ENCODE data around the gene DPP9.

Gene DPP9

GRCh38 chr19:4707956-4708650 lies 15.5 kb downstream of the DPP9 start:
- no peak for DNase-seq

DNA sequence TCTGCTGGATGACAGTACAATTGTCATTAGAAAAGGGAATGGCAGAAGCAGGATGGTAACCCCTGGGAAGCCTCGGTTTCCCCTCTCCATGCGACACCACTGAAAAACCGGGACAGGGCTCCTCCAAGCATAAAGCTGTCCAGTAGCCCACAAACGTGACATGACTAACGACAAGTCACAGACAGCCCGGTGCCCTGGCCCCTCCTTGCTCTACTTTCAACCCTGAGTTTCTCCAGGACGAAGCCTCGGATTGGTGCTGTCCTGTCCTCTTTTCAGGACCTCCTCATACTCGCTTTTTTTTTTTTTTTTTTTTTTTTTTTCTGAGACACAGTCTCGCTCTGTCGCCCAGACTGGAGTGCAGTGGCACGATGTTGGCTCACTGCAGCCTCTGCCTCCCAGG lies 16.3 kb downstream of the DPP9 start:
- DNase-seq, result no peak

- DNase-seq, result no peak
Observed at GRCh38 chr19:4705413-4706131, 18.1 kb downstream of the DPP9 start.

GRCh38 chr19:4704317-4704673 lies 19.3 kb downstream of the DPP9 start:
- DNase-seq, result no peak

DNA sequence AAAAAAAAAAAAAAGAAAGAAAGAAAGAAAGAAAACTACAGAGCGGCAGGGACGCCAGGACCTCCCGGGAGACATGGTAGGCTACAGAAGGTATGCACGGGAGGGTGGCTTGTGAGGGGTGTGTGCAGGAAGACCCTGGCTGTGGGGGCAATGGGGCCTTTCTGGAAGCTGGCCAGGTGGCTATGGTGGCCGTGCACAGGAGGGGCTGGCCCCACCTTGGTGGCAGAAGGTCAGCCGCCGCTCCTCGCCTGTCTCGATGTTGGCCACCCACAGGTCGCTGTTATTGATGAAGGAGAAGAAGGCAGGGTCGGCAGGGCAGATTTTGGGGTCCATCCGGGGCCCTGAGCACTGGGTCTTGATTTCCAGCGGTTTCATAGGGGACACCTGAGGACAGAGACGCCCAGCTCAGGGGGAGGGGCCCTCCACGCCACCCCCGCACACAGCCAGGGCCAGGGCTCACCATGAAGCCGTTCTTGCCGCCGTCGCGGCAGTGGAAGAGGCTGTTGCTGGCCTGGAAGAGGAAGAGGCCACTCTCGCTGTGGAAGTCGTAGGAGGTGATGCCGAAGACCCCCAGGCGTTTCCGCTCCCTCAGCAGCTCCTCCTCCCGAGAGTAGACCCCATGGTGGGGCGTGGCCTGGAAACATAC lies 19.8 kb downstream of the DPP9 start:
- DNase-seq, result no peak

DNA sequence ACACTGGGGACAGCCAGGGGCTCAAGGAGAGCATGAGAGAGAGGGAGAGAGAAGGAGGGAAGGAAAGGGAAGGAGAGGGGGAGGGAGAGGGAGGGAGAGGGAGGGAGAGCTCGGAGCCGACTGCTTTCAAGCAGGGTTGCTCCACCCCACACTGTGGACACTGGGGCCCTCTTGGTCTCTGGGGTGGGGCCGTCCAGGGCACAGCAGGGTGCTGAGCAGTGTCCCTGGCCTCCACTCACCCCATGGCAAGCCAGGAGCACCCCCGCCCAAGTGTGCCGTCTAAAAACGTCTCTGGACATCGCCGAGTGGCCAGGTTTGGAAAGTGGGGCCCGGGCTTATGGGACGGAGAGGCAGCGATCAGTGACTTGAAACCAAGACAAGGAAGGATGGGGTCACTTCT lies 20.9 kb downstream of the DPP9 start:
- DNase-seq, result no peak

DNA sequence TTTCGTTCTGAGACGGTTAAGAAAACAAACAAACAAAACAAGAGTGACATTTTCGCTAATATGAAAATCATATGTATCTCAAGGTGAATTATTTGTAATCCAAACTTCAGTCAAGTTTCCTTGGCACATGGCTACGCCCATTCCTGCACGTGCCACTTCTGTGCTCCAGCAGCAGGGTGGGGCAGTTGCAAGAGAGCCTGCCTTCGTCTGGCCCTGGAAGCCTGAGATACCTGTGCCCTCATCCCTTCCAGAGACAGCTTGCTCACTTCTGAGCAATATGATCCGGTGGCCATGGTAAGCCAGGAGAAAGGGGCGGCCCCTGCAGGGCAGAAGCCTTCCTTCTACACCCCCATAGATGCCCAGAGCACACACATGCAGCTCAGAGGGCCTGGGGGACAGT lies 22.1 kb downstream of the DPP9 start:
- DNase-seq, result no peak

DNA sequence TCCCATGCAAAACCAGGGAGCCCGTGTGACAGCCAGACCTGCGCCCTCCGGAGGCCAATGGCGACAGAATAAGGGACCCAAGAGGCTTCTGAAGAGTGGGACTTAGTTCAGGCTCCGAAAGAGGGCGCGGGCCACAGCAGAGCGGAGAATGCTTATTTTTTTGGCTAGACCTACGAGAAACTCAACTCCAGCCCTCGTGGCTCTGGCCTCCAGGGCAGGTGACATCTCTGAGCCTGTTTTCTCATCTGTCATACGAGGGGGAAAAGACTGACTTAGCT lies 23.0 kb downstream of the DPP9 start:
- no peak for DNase-seq

GRCh38 chr19:4699826-4700692 lies 23.6 kb downstream of the DPP9 start:
- no peak for DNase-seq

- no peak for DNase-seq
Observed at GRCh38 chr19:4697304-4697703, 26.3 kb downstream of the DPP9 start.

DNA sequence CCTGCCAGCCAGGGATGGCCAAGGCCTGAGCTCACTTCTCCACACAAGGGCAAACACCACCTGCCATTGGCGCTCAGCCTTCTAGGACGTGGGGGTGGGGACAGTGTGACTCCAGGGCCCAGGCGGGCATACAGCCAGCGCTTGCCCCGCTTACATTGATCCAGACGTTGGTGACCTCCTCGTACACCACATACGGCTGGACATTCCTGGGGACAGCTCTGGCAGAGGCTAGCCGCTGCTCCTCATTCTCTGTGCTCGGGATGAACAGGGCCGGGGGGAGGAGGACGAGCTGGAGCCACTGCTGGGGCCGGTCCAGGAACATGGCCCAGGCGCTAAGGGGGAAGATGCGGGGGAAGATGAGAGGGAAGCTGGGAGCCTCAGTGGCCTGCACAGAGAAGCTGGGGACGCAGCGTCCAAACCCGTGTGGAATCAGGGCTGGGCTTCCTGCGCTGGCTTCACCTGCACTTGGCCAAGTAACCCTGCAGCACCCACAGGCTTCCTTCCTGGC lies 28.4 kb downstream of the DPP9 start:
- DNase-seq, result no peak

GRCh38 chr19:4694211-4694987 lies 29.2 kb downstream of the DPP9 start:
- DNase-seq, result no peak

GRCh38 chr19:4693471-4694121 lies 30.0 kb downstream of the DPP9 start:
- no peak for DNase-seq

GRCh38 chr19:4693078-4693350 lies 30.6 kb downstream of the DPP9 start:
- no peak for DNase-seq

DNA sequence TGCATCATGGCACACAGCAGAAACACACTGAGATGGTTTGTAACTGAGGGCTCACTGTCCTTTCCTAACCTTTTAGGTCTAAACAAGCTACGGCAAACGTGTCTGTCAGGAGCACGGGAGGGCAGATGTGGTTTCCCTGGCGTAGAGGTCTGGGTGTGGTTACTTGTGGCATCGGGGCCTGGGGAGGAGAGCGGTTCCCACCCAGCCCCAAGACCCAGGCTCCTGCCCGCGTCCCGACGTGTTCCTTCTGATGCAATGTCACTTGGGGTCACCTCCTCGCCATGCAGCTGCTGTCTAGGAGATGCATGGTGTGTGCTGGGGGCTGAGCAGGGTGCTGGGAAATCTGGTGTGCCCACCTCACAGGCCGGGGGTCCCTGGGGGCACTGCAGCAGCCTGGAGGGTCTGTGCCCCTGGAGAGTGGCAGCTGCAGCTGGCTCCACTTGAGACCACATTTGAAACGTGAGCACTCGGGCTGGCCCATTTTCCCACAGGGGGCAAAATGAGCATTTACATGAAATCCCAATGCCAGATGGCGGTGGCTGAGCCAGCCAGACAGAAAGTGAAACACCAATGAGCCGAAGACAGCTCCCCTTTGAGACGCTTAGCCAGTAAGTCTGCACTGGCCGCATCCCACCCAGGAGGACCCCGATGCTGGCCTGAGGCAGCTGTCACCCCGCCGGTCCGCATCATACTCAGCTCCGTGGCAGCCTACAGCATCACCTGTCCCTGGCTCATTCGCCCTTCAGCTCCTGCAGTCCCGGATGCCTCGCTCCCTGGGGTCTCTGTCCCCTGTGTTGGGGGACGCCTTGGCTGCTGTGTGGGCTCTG lies 31.2 kb downstream of the DPP9 start:
- no peak for DNase-seq

GRCh38 chr19:4691373-4691772 lies 32.3 kb downstream of the DPP9 start:
- no peak for DNase-seq

- no peak for DNase-seq
Observed at GRCh38 chr19:4690361-4690760, 33.3 kb downstream of the DPP9 start.

- DNase-seq, result no peak
Observed at GRCh38 chr19:4689403-4689802, 34.2 kb downstream of the DPP9 start.

DNA sequence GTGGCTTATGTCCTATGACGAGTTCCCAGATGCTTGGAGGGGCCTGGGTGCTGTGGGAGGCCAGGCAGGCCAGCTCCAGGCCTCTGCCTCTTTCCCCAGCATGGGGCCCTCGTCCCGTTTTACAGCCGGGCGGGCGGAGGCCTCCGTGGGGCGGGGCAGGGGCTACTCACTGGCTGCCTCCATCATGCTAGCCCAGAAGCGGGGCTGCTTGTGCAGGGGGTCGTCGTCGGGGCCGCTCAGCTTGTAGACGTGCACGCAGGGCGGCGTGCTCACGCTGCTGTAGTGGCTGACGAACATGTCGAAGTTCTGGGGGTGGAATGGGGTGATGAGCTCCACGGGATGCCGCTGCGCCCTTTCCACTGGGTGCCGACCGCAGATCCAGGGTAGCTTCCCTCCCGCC lies 35.1 kb downstream of the DPP9 start:
- no peak for DNase-seq

DNA sequence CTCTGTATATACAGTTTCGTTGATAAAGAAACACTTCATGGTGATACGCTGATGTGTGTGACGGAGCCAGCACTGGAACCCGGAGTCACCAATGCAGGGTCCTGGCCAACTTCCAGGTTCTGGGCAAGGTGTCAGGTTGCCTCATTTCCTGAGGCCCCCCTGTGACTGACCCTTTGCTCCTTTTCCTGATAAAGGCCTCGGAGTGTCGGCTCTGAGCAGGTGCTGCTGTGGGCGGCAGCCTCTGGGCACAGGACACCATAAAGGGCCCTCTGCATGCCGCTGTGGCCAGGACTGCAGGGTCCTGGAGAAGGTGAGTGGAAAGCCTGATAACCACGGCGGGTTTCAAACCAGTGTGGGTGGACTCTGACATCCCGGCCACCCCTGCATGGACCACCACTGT lies 36.2 kb downstream of the DPP9 start:
- no peak for DNase-seq

GRCh38 chr19:4686700-4687099 lies 36.9 kb downstream of the DPP9 start:
- DNase-seq, result no peak
